HuH-7.5 (cell line): ENCODE data around the gene CFAP77.

Source experiments
- DNase-seq: peaks from one replicate; pipeline ENCODE4 v3.0.0; 2011; ENCODE audit warnings: low spot score

The CFAP77 gene

DNA sequence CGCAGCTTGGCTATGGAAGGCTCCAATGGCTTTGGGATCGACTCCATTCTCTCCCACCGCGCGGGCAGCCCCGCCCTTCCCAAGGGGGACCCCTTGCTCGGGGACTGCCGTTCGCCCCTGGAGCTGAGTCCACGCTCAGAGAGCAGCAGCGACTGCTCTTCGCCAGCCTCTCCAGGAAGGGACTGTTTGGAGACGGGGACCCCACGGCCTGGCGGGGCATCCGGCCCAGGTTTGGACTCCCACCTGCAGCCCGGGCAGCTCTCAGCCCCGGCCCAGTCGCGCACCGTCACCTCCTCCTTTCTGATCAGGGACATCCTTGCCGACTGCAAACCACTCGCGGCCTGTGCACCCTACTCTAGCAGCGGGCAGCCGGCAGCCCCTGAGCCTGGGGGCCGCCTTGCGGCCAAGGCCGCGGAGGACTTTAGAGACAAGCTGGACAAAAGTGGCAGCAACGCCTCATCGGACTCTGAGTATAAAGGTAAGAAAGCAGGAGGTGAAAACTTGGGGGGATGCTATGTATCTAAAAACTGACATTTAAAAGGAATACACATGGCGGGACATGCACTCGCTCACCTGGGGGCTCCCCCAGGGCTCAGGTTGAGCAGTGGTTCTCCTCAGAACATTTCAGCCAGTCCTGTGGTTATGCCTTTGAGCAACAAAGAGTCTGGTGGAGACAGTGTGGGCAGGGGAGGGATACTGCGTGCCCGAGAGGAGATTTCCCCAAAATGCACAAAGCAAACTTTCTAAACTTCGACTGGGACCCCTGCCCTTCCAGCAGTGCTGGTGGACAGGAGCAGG is 173.0 kb downstream of the CFAP77 start:
- no peak for DNase-seq

DNA sequence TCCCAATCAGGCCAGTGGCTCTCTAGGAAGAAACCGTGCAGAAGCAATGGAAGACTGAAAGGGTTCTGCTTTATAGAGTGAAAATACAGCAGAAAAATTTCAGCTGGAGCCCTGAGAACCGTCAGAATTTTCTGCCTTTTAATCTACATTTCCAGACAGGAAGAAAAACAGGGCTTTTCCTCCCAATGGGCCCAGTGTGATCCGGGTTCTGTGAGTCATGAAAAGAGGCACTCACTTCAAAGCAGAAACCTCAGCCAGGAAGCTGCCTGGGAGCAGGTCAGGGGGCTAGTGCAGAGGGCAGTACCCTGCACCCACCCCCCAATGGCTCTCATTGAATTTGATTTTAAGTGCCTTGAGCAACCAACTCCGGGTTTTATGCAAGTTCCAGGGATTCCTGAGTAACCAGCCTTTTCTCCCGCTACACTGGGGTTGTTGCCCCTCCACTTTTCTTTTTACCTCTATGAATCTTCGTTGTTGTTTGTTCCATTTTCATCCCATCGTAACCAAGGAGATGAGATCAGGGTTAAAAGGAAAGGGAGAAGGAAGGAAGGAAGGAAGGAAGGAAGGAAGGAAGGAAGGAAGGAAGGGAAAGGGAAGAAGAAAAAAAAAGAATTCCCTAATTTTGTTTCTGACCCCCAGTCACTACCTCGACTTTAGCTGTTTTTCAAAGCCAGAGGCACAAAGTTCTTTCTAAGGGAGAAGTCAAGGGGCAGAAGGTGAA is 173.7 kb downstream of the CFAP77 start:
- DNase-seq: no peak

DNA sequence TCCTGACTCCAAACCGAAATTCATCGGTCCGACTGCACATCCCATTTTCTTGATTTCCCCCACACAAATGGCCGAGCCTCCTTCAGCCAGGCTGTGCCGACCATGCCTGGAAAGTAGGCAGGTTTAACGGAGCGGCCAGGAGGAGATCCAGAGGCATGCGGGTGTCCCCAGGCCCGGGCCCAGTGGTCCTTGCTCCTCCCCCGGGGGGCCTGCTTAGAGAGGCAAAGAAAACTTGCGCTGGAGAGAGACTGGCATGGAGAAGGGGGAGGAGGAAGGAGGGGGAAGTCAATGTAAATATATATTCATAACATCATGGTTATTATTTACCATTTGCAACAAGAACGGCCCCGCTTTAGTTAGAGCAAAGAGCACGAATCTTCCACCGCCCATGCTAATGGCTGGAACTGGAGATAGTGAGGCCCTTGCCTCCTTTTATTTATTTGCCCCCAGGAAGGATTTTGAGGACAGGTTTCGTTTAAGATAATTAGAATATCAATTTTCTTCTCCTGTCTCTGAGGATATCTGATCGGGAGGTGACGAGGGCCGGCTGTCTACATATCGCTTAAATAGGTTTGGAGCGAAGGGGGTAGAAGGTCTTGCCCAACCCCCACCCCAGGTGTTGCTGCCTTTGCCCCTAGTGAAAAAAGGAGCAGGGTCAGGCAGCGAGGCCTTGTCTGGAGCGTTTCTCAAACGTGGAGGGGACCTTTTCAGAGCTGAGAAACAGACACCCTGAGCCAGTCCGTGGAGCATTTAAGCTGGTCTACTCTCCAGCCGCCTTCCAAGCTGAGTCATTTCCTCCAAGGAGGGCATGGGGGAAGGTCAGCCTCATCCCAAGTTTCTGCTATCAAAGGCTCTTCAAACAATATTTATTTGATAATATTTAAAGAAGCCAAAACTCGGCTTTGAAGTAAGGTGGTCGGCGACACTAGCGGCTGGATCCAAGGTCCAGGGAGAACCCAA is 174.9 kb downstream of the CFAP77 start:
- no peak for DNase-seq

DNA sequence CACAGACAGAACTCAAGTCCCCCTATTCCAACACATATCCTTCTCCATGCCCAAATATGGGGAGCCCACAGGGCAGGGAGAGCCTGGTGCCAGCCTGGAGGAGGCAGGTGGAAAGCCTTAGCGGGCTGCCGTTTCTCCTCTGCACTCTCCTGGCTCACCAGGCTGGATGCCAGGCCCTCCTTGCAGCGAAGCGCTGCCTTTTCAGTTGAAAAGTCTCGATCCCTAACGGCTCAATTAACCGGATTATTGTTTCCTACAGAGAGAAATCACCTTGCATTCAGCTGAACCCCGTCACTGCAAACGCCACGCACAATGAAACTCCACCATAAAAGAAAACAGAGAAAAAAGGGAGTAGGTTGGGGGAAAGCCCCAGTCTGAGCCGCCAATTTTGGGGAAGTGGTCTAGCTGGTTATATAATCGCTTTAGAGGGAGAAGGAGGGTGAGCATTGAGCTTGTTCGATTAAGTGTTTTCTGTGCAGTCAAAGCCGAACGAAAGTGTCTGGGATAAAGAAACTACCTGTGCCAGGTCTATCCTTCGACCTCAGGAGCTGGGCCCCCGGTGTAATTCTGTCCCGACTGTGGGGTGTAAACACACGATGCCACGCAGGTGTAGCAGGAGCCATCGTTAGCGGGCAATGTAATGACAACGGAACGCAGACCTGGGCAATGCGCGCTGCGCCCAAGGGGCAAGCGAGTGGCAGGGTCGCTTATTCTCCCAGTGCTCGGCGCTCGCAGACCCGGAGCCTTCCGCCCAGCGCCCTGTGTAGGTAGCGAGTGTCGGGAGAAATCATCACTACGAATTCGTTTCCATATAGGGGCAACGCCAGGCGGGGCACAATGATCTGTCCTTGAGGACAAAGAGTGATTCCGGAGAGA is 176.2 kb downstream of the CFAP77 start:
- DNase-seq: no peak

DNA sequence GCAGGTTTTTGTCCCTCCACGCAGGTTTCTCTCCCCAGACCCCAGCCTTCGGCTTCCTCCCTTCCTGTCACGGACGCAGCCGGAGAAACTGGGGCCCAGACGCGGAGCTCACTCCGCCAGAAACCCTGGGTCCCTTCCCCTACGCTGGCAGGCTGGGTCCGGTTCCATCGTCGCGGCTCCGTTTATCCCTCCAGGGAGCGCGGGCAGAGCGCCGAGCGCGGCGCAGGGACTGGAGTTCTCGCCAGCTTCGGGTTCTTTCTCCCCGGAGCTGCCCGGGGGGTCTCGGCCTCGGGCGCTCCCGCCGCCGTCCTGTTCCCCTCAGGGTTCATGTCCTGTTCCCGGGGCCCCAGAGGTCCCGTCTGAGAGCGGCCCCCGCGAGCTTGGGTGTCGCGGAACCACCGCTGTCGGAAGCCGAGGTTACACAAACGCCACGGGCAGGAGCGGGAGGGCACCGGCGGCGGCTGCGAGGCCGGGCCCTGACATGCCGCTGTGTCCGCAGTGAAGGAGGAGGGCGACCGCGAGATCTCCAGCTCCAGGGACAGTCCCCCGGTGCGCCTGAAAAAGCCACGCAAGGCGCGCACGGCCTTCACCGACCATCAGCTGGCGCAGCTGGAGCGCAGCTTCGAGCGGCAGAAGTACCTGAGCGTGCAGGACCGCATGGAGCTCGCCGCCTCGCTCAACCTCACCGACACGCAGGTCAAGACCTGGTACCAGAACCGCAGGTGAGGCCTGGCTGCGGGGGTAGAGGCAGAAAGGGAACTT is 177.0 kb downstream of the CFAP77 start:
- no peak for DNase-seq

DNA sequence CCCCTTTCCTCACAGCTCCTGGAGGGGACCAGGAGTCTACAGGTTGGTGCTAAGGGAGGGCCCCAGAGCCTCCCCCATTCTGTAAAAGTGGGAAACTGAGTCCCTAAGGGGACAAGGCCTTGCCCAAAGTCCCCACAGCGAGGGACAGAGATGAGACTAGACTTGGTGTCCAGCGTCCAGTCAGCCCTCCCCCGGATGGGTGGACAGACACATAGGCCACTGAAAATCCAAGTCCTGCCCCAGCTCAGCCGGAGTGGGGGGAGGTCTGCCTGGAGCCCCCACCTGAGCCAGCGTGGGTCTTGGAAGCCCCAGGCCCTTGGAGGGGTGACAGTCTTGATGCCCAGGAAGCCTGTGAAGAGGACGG is 177.6 kb downstream of the CFAP77 start:
- no peak for DNase-seq

DNA sequence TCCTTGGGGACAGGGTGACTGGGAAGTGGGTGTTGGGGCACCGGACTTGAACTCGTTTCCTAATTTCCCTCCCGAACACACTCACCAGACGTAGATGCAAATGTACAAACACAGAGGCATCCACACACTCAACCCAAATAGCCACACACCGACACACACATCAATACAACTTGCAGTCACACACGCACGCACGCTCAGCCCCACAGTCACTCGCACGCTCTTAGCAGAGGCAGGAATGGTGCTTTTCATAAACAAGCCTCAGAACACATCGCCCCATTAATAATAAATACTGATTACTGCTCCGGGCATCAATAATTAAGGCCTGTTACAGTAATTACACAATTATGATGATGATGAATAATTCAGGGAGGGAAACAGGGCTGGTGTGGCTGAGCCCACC is 178.1 kb downstream of the CFAP77 start:
- DNase-seq: no peak

DNA sequence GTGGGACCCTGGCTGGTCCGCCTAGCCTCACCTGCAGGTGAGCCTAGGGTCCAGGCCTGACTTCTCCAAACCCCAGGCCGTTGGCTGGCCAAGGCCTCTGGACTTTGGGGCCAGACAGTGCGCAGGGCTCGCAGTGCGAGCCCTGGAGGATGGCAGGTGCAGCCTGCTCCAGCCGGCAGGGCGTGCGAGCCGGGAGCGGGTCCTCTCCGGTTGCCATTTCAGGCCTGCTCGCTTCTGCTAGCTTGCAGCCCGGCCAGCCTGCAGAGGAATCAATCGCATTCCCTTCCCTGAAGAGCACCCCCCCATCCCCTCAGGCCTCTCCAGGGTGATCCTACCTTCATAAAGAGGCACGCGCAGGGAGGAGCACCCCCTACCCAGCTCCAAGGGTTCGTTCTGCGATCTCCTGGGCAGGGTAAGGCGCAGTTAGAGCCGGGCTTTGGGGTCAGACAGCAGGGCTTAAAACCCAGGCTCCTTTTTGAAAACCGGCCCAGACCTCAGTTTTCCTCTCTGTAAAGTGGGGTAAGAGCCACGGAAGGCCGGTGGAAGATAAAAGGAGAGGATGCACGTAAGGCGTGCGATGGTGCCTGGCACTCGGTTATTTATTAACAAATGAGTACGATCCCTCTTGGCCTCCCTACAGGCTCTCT is 178.6 kb downstream of the CFAP77 start:
- DNase-seq: no peak

DNA sequence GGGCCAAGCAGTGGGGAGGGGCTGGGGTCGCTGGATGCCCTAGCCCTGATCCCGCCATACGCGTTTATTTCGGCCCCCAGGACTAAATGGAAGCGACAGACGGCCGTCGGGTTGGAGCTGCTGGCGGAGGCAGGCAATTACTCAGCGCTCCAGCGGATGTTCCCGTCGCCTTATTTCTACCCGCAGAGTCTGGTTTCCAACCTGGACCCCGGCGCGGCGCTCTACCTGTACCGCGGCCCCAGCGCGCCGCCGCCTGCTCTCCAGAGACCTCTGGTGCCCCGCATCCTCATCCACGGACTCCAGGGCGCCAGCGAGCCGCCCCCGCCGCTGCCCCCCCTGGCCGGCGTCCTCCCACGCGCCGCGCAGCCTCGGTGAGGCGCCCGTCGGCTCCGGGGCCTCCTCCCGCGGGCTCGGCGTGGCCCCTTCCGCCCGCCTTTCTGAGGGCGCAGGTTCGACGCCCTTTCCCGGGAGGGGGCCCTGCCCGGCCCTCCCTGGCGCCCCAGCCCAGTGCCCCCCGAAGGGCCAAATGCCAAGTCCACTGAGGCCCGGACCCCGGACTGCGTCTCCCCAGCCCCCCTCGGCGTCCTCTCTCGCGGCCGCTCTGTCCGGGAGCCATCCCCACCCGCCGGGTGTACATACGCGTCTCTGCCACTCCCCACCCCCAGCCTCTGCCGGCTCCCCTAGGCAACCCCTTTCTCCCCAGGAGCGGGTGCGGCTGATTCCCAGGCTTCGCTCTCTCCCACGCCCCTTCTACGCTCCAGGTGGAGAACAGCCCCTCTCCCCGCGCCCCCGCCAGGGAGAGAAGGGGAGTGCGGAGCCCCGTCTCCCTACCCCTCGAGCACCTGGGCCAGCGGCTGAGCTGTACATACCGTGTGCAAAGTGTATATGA is 179.4 kb downstream of the CFAP77 start:
- DNase-seq: no peak

DNA sequence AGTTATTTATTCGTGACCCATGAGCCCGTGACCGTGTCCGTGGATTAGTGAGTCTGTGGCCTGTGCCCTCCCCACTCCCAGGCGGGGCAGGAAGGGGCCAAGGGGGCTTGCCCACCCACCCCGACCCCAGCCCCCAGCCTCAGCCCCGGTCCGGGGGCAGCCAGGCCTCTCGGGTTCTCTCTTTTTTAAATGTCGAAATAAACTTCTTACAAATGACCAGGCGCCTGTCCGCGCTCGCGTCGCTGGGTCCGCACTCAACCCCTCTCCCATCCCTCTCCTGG is 180.0 kb downstream of the CFAP77 start:
- DNase-seq: no peak

DNA sequence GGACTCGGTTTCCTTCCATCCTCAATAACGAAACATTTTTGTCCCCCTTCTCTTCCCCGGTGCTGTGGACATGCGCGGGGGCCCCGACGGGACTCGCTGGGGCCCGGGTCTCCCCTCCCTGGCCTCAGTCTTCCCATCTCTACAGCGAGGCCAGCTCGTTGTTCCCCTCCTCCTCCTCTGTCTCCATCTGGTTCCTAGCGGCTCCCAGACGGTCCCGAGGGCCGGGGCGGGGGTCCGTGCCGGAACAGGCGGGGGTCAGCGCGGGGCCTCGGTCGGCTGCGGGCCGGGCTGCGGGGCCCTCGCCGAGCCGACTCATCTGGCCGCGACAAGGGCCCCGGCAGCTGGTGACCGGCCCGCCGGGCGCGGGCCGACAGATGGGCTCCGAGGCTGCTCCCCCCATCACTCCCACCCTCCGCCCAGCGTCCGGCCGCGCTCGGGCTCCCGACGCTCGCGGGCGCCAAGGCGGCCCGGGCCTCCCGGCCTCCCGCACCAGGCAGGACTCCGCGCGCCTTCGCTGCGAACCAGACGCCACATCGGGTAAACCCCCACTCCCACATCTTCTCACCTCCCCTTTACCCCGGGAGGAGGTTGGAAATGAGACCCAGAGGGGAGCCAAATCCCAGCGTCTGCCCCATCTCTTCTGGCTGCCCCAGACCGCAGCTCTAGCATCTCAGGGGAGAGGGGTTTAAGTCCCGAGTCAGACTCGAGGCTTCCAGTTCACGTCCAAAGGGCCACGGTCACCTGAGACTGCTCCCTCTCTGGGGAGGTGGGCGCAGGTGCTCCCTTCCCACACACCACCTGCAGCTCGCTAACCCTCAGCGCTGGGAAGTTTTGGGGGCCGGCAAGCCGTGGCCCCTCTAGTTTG is 180.5 kb downstream of the CFAP77 start:
- no peak for DNase-seq

DNA sequence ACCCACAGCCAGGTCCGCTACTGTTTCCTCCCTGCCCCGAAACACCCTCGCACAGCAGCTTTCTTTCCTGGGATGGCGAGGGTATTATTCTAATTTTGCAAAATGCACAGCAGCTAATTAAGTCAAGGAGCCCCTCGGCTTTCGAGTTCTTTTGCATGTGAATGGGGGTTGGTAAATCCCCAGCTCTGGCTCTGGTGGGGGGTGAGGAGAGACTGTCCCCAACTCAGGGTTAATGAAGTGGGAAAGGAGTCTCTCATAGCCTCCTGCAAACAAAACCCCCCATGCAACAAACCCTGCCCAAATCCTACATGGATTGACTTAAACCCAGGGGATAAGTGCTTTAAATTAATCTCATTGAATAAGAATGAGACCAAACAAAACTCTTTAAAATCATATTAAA is 181.2 kb downstream of the CFAP77 start:
- no peak for DNase-seq

DNA sequence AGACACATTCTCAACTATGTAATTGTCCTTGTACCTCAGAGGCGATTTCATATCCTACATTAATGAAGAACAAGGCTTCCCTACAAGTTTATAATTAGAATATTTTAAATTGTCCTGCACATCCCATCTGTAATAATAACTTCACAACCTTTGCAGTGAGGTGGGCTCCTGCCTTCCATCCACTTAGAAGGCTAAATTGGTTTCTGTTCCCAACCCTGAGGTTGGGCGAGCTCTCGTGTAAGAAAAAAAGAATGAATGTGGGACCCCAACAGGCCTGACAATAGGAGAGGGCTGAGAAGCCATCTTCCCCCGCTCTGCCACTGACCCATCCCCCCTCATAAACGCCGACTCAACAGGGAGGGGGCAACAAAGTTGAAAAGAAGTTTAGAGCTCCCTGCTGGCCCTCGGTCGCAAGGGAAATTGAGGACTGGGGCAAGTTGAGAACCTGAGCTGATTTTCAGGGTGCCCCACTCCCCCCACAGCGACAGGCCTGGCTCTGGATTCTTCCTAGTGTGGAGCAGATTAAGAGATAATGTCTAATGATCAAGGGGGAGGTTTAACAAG is 181.8 kb downstream of the CFAP77 start:
- no peak for DNase-seq

DNA sequence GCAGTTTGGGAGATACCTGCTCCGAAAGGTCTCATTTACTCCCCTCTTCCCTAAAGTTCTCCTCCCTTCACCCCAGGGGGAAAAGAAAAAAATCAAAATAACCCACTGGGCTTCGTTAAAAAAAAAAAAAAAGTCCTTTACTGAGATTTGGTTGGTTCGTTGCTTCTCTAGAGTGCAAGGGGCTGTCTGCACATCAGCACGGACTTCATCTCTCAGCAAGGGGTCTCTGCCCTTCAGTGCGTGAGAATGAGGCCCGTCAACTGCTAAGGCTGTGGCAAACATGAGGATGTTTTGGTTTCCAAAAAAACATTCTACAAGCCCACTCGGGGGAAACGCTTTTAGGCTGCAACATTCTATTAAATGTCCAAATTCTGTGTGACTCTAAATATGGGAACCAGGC is 182.4 kb downstream of the CFAP77 start:
- DNase-seq: no peak

DNA sequence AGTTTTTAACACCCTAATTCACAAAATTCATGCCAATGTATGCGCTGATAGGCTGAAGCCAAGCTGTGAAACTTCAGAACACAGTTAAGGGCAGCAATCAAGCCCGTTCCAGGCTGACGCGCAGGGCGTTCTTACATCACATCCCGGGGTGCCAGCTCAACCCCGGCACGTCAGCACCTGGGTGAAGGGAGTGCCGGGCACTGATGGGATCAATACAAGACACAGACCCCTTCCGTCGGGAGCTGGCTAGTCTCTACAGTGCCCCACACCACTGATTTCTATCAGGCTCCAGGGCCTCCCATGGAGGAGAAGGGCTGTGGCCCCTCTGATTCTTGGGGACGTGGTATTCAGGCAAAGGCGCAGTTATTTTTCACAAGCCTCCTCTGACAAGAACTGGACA is 184.4 kb downstream of the CFAP77 start:
- no peak for DNase-seq

DNA sequence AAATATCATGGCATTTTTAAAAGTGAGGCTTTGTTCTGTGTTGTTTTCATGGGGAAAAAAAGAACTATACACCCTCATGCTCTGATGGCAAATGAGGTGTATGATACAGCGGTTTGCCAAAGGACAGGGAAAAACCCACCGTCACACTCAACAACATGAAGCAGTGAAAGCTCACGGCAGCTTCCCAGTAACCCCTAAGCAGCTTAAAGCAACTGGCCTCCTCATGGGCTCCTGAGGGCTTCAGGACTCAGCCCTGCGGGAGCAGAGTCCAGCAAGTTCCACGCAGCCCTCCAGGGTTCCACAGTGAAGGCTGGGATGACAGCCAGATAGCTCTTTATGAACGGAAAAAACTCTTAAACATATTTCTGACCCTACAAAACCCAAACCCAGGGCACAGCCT is 185.3 kb downstream of the CFAP77 start:
- DNase-seq: no peak

DNA sequence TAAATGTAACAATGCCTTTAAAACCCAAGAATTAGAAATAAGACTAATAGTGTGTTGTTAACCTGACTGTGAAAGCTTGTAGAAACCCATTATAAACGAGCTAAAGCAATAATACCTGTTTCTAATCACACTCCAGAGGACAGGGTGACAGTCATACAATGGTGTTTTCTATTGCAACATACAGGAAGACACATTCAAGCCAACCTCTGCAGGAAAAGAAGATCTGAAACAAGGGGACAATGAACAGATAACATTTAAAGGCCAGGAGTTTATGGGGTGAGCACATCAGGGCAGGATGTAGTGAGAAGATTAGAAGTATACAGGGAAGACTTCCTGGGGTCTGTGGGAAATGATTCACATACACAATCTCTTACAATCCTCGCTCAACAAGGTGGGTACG is 186.2 kb downstream of the CFAP77 start:
- no peak for DNase-seq

DNA sequence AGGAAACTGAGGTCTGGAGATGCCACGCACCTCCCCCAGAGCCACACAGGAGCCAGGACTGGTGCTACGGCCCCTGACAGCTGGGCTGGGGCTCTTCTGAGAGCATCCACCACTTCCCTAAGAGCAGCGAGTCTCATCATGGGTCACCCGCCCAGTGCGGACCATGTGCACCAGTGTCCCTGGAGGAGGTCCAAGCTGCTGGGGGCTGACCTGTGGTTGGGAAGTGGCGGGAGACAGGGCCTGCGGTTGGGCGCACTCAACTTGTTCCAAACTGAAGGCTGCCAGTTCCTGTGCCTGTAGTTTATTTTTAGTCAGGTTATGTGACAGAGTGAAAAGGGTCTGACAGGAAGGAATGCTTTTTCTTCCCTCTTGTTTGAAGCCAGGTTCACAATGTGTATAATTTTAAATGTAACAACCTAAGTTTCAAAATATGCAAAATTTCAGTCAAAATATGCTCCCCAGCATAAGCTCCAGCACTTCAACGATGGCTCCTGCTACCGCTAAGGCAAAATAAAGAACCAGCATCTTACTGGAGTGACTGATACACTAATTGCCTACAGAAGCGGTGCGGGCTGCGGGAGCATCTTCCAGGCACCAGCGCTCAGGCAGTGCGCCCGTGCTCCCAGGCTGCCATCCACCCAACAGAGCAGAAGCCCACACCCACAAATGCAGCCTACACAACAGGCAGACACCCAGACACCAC is 187.2 kb downstream of the CFAP77 start:
- no peak for DNase-seq
